Ishikawa (cell line): ENCODE measurements around the gene ING3.

Experiments
- CEBPB ChIP-seq: IDR thresholded peaks from 2 replicates; pipeline ENCODE4 v1.6.1; 2012
- CREB1 ChIP-seq: IDR thresholded peaks from 2 replicates; pipeline ENCODE4 v1.6.1; 2012; ENCODE audit warnings: low read depth
- EGR1 ChIP-seq: IDR thresholded peaks from 2 replicates; pipeline ENCODE4 v1.6.1; 2012
- EP300 ChIP-seq: IDR thresholded peaks from 2 replicates; pipeline ENCODE4 v1.6.1; 2012; ENCODE audit warnings: borderline replicate concordance
- FOXM1 ChIP-seq: IDR thresholded peaks from 2 replicates; pipeline ENCODE4 v1.6.1; 2012; ENCODE audit warnings: low read depth, borderline replicate concordance
- NFIC ChIP-seq: IDR thresholded peaks from 2 replicates; pipeline ENCODE4 v1.6.1; 2012
- RAD21 ChIP-seq: IDR thresholded peaks from 2 replicates; pipeline ENCODE4 v1.6.1; 2012; ENCODE audit warnings: low read depth
- REST ChIP-seq: IDR thresholded peaks from 2 replicates; pipeline ENCODE4 v1.6.1; 2012; ENCODE audit warnings: low read depth, mild to moderate bottlenecking
- TAF1 ChIP-seq: IDR thresholded peaks from 2 replicates; pipeline ENCODE4 v1.6.1; 2012; ENCODE audit warnings: low read depth, mild to moderate bottlenecking
- TCF12 ChIP-seq: IDR thresholded peaks from 2 replicates; pipeline ENCODE4 v1.6.1; 2012; ENCODE audit warnings: low read depth
- TEAD4 ChIP-seq: IDR thresholded peaks from 2 replicates; pipeline ENCODE4 v1.6.1; 2012
- USF1 ChIP-seq: IDR thresholded peaks from 2 replicates; pipeline ENCODE4 v1.6.1; 2012
- YY1 ChIP-seq: IDR thresholded peaks from 2 replicates; pipeline ENCODE4 v1.6.1; 2012; ENCODE audit warnings: low read depth
- ZBTB7A ChIP-seq: IDR thresholded peaks from 2 replicates; pipeline ENCODE4 v1.6.1; 2012; ENCODE audit warnings: low read depth
- TF ChIP-seq, protein P1 (sequence below): IDR thresholded peaks from 2 replicates; pipeline ENCODE4 v1.6.1; 2012

Gene ING3

GRCh38 chr7:121020989-121021969 lies 70.7 kb downstream of the ING3 start:
- TF ChIP-seq TEAD4 (no peak), TAF1 (no peak), REST (no peak), EGR1 (no peak), CREB1 (no peak), EP300 (no peak), USF1 (no peak), CEBPB (no peak), ZBTB7A (no peak), RAD21 (no peak), YY1 (no peak)

GRCh38 chr7:121023194-121023593 lies 72.6 kb downstream of the ING3 start:
- TF ChIP-seq TEAD4 (no peak), RAD21 (no peak), TAF1 (no peak), CREB1 (no peak), YY1 (no peak), ZBTB7A (no peak), NFIC (no peak), CEBPB (no peak), REST (no peak), EGR1 (no peak), USF1 (no peak)
- TF ChIP-seq, protein P1, sequence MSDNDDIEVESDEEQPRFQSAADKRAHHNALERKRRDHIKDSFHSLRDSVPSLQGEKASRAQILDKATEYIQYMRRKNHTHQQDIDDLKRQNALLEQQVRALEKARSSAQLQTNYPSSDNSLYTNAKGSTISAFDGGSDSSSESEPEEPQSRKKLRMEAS = no peak

DNA sequence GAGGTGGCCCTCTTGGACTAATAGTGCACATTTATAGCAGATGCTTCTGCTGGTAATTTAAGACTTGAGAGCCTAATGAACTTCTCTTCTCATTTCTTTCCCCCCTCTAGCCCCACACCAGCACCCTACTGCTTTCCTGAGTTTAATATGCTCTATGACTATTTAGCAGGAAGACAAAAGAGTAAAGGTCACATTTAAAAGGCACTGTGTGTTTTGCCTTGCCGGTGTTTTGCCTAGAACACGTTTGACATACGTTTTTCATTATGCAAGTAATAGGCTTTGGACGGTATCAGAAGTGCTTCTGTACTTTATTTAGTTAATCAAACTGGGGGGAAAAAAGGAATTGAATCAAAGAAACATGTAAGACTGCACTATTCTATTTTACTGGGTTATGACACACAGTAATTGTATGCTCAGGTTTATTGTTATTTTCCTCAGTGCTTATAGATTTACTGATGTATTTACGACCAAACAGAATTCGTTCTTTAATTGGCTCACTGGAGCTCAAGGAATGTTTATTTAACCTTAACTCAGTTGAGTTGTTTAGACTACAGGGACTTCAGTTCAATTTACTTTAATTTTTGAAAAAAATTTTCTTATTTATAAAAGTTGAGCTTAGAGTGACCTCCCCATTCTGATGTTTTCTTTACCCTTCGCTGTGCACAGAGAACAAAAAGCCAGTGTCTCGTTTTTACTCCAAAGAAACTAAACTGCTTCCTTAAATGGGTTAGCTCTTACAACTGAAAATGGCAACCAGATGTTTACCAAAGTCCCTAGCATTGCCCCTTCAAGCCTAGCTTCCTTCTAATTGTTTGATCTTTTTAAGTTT lies 73.3 kb downstream of the ING3 start:
- TF ChIP-seq EGR1 (no peak), ZBTB7A (no peak), TEAD4 (no peak), CEBPB (no peak), FOXM1 (no peak), YY1 (no peak), TCF12 (no peak), REST (no peak), NFIC (no peak), EP300 (no peak), TAF1 (no peak)

GRCh38 chr7:121024611-121025010 lies 74.0 kb downstream of the ING3 start:
- no peak for TF ChIP-seq EGR1
- no peak for TF ChIP-seq TAF1
- no peak for TF ChIP-seq ZBTB7A
- TF ChIP-seq NFIC = no peak
- no peak for TF ChIP-seq CREB1
- TF ChIP-seq USF1 = no peak
- no peak for TF ChIP-seq FOXM1
- TF ChIP-seq RAD21 = no peak
- TF ChIP-seq, protein P1 = no peak
- no peak for TF ChIP-seq YY1
- TF ChIP-seq TCF12 = no peak
- no peak for TF ChIP-seq TEAD4
- TF ChIP-seq CEBPB = no peak
- TF ChIP-seq REST = no peak
- no peak for TF ChIP-seq EP300
